ENCODE measurements around the gene SSB. TPM values are rescaled to one million over a fixed set of nuclear protein-coding genes. Genes with fewer than 3 reads are reported as not detected.
"Not testable (repeated sequence)": the region's sequence is repeated elsewhere in the genome, so short reads cannot be mapped to it uniquely, and the experiment has no call there.

The SSB gene
- total RNA-seq, 4 donors from 2014 or later, result 35.5 to 36.7 (median 36.1) TPM

DNA sequence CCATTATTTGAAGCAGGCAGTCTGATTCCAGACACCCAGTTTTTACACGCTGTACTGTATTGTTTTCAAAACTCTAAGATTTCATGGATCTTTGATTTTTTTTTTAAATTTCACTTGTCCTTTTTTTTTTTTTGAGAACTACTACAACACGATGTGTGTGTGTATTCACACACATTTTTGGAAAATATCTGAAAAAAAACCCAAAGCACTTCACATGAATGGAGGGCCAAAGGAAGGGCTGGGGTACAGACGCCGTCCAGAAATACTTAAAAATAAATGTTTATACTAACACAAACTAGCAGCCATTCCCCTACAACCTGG lies 314 bp upstream of the SSB start:
- Histone ChIP-seq H3K4me1 (peaks cover 7 to 19% of the 10 kb centered on the region in 2 donors), H3K4me3 (peak overlapping the region; percentile 72 to 97 (median 80)), H3K27ac (peak overlapping the region; percentile 71 to 94 (median 82)), H3K36me3 (peaks cover 0 to 24% of the 10 kb centered on the region in 2 donors), H3K27me3 (no peaks in the 10 kb centered on the region), H3K9me3 (no peaks in the 10 kb centered on the region)
- intact Hi-C loops (cut with DNase I; ENCODE audit: low total_unique reads), result loop anchor here (2.0 to 10.0 kb wide), 2 partner anchors 26 to 64 kb away; partner anchors contain the start of genes KLHL23 and METTL5
- no peak for TF ChIP-seq POLR2A (IDR thresholded peaks at IDR 0.05)
- TF ChIP-seq, protein P1, sequence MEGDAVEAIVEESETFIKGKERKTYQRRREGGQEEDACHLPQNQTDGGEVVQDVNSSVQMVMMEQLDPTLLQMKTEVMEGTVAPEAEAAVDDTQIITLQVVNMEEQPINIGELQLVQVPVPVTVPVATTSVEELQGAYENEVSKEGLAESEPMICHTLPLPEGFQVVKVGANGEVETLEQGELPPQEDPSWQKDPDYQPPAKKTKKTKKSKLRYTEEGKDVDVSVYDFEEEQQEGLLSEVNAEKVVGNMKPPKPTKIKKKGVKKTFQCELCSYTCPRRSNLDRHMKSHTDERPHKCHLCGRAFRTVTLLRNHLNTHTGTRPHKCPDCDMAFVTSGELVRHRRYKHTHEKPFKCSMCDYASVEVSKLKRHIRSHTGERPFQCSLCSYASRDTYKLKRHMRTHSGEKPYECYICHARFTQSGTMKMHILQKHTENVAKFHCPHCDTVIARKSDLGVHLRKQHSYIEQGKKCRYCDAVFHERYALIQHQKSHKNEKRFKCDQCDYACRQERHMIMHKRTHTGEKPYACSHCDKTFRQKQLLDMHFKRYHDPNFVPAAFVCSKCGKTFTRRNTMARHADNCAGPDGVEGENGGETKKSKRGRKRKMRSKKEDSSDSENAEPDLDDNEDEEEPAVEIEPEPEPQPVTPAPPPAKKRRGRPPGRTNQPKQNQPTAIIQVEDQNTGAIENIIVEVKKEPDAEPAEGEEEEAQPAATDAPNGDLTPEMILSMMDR (IDR thresholded peaks at IDR 0.05 in 4 of 5, conservative IDR thresholded peaks at IDR 0.05 in 1 of 5), result no peak
- DNase-seq (no peak), ATAC-seq (no peak)
- in situ Hi-C loops (cut with MboI; ENCODE audit: low sequenced_read_pairs in 4 of 4), result no loop called here

DNA sequence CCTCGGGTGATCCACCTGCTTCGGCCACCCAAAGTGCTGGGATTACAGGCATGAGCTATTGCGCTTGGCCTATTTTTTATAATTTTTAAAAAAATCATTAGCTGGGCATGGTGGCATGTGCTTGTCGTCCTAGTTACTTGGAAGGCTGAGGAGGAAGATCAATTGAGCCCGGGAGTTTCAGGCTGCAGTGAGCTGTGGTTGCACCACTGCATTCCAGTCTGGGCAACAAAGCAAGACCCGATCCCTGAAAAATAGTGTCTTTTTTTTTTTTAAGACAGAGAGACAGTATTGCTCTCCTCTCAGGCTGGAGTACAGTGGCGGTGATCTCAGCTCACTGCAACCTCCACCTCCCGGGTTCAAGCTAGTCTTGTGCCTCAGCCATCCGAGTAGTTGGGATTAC lies 4.8 kb downstream of the SSB start:
- Histone ChIP-seq H3K36me3 (peaks cover 0 to 56% of the 10 kb centered on the region in 2 donors), H3K4me3 (no peak overlapping the region), H3K27me3 (no peaks in the 10 kb centered on the region), H3K4me1 (peaks cover 7 to 16% of the 10 kb centered on the region in 2 donors), H3K9me3 (no peaks in the 10 kb centered on the region), H3K27ac (no peak overlapping the region)
- no peak for ATAC-seq
- TF ChIP-seq POLR2A (IDR thresholded peaks at IDR 0.05), result no peak
- TF ChIP-seq, protein P1 (IDR thresholded peaks at IDR 0.05 in 4 of 5, conservative IDR thresholded peaks at IDR 0.05 in 1 of 5), result no peak
- intact Hi-C loops (cut with DNase I; ENCODE audit: low total_unique reads), result no loop called here
- in situ Hi-C loops (cut with MboI; ENCODE audit: low sequenced_read_pairs in 4 of 4), result no loop called here
- no peak for DNase-seq

DNA sequence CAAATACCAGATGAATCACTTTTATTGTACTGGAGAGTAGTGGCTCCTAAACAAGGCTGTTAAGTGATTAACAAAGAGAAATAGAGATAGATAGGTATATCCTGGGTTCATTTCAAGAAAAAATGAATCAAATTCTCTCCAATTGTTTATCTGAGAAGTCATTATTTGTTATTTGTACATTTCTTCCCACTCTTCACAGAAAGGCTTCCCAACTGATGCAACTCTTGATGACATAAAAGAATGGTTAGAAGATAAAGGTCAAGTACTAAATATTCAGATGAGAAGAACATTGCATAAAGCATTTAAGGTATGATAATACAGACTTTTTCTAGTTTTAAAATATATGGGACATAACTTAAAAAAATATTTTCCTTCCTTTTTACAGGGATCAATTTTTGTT lies 7.9 kb downstream of the SSB start:
- no peak for ATAC-seq
- H3K27me3 ChIP-seq, result no peaks in the 10 kb centered on the region
- no peaks in the 10 kb centered on the region for H3K9me3 ChIP-seq
- H3K36me3 ChIP-seq, result peaks cover 3 to 76% of the 10 kb centered on the region in 2 donors
- no peaks in the 10 kb centered on the region for H3K4me1 ChIP-seq
- in situ Hi-C loops (cut with MboI; ENCODE audit: low sequenced_read_pairs in 4 of 4) (no loop called here), intact Hi-C loops (cut with DNase I; ENCODE audit: low total_unique reads) (no loop called here)
- no peak for DNase-seq
- no peak overlapping the region for H3K27ac ChIP-seq
- H3K4me3 ChIP-seq, result no peak overlapping the region
- no peak for TF ChIP-seq POLR2A (IDR thresholded peaks at IDR 0.05)
- TF ChIP-seq, protein P1 (IDR thresholded peaks at IDR 0.05 in 4 of 5, conservative IDR thresholded peaks at IDR 0.05 in 1 of 5), result no peak

DNA sequence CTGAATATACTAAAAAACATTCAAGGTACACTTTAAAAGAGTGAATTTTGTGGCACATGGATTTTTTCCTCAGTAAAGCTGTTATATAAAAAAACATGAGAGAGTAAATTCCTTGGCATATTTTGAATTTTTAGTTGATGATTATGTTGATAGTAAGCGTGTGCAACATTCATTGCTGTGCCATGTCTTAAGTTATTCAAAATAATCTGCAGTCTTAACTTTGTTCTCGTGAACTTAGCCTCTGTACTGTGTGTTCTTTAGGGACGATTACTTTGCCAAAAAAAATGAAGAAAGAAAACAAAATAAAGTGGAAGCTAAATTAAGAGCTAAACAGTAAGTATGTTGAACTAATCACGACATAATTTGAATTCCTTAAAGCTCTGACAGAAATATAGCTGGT lies 9.6 kb downstream of the SSB start:
- ATAC-seq (no peak), DNase-seq (no peak)
- Histone ChIP-seq H3K4me1 (no peaks in the 10 kb centered on the region), H3K27ac (no peak overlapping the region), H3K36me3 (peaks cover 3 to 75% of the 10 kb centered on the region in 2 donors), H3K9me3 (no peaks in the 10 kb centered on the region), H3K4me3 (no peak overlapping the region), H3K27me3 (no peaks in the 10 kb centered on the region)
- in situ Hi-C loops (cut with MboI; ENCODE audit: low sequenced_read_pairs in 4 of 4) (no loop called here), intact Hi-C loops (cut with DNase I; ENCODE audit: low total_unique reads) (no loop called here)
- TF ChIP-seq POLR2A (IDR thresholded peaks at IDR 0.05), result no peak
- TF ChIP-seq, protein P1 (IDR thresholded peaks at IDR 0.05 in 4 of 5, conservative IDR thresholded peaks at IDR 0.05 in 1 of 5), result no peak

DNA sequence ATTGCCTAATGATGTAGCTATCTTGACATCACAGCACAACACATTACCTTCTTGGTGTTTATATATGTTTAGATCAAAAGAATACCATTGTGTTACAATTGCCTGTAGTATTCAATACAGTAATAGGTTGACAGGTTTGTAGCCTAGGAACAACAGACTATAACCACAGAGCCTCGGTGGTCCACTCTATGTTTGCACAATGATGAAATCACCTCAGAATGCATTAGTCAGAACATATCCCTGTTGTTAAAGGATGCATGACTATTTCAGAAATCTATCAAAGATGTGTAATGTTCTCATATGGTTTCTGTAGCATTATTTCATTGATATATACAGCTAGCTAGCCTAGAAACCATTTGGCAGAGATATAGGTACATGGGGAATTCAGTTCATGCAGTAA lies 17.2 kb downstream of the SSB start:
- intact Hi-C loops (cut with DNase I; ENCODE audit: low total_unique reads) (no loop called here), in situ Hi-C loops (cut with MboI; ENCODE audit: low sequenced_read_pairs in 4 of 4) (no loop called here)
- no peak for DNase-seq
- Histone ChIP-seq H3K36me3 (peaks cover 0 to 57% of the 10 kb centered on the region in 2 donors), H3K4me1 (peaks cover 0 to 8% of the 10 kb centered on the region in 2 donors), H3K27ac (no peak overlapping the region), H3K4me3 (no peak overlapping the region), H3K27me3 (no peaks in the 10 kb centered on the region), H3K9me3 (no peaks in the 10 kb centered on the region)
- no peak for TF ChIP-seq POLR2A (IDR thresholded peaks at IDR 0.05)
- TF ChIP-seq, protein P1 (IDR thresholded peaks at IDR 0.05 in 4 of 5, conservative IDR thresholded peaks at IDR 0.05 in 1 of 5), result no peak
- ATAC-seq, result no peak

DNA sequence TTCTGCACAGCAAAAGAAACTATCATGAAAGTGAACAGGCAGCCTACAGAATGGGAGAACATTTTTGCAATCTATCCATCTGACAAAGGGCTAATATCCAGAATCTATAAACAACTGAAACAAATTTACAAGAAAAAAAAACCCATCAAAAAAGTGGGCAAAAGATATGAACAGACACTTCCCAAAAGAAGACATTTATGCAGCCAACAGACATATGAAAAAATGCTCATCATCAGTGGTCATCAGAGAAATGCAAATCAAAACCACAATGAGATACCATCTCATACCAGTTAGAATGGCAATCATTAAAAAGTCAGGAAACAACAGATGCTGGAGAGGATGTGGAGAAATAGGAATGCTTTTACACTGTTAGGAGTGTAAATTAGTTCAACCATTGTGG lies 18.3 kb downstream of the SSB start:
- H3K27ac ChIP-seq; in situ Hi-C loops (cut with MboI; ENCODE audit: low sequenced_read_pairs in 4 of 4); H3K27me3 ChIP-seq; H3K9me3 ChIP-seq; H3K4me3 ChIP-seq; DNase-seq; intact Hi-C loops (cut with DNase I; ENCODE audit: low total_unique reads); ATAC-seq: not testable (repeated sequence)
- H3K4me1 ChIP-seq, result peaks cover 9 to 12% of the 10 kb centered on the region in 2 donors
- H3K36me3 ChIP-seq, result peaks cover 0 to 56% of the 10 kb centered on the region in 2 donors

DNA sequence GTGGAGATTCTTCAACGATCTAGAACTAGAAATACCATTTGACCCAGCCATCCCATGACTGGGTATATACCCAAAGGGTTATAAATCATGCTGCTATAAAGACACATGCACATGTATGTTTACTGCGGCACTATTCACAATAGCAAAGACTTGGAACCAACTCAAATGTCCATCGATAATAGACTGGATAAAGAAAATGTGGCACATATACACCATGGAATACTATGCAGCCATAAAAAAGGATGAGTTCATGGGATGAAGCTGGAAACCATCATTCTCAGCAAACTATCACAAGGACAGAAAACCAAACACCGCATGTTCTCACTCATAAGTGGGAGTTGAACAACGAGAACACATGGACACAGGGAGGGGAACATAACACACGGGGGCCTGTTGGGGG lies 18.7 kb downstream of the SSB start:
- Histone ChIP-seq H3K4me1 (peaks cover 13 to 16% of the 10 kb centered on the region in 2 donors), H3K36me3 (peaks cover 0 to 54% of the 10 kb centered on the region in 2 donors)
- in situ Hi-C loops (cut with MboI; ENCODE audit: low sequenced_read_pairs in 4 of 4); H3K27me3 ChIP-seq; H3K9me3 ChIP-seq; H3K27ac ChIP-seq; ATAC-seq; H3K4me3 ChIP-seq; intact Hi-C loops (cut with DNase I; ENCODE audit: low total_unique reads); DNase-seq: not testable (repeated sequence)
